Measurements from ENCODE around the gene RAB11FIP4. TPM values are rescaled to one million over a fixed set of nuclear protein-coding genes. Genes with fewer than 3 reads are reported as not detected.

RAB11FIP4 gene
- total RNA-seq, 1 donor from 2014 or later = 10.2 TPM

- Histone ChIP-seq H4K20me1 (ENCODE audit: low read depth) (peaks cover 3% of the 10 kb centered on the region), H3K4me1 (peaks cover 21% of the 10 kb centered on the region), H3K79me2 (ENCODE audit: low read depth) (no peaks in the 10 kb centered on the region), H3K36me3 (no peaks in the 10 kb centered on the region), H3K9ac (no peak overlapping the region), H2AFZ (replicated peaks) (peak overlapping the region; percentile 37), H3K27me3 (no peaks in the 10 kb centered on the region), H3K4me2 (peak overlapping the region; percentile 65), H3F3A (ENCODE audit: low read depth) (peaks cover 8% of the 10 kb centered on the region), H3K27ac (no peak overlapping the region), H3K4me3 (no peak overlapping the region), H3K9me3 (ENCODE audit: low read depth) (no peaks in the 10 kb centered on the region)
- Mint-ChIP-seq H3K27ac (peak overlapping the region; percentile 82), H3K27me3 (ENCODE audit: insufficient read depth, low read depth) (peaks cover 7% of the 10 kb centered on the region), H3K9me3 (no peaks in the 10 kb centered on the region), H3K4me1 (peaks cover 43% of the 10 kb centered on the region), H3K36me3 (no peaks in the 10 kb centered on the region), H3K4me3 (no peak overlapping the region)
- DNase-seq (ENCODE audit: low spot score) = peak; percentile 60
- TF ChIP-seq EZH2phosphoT487 (IDR thresholded peaks at IDR 0.05) (no peak), CTCF (IDR thresholded peaks at IDR 0.05) (no peak), EZH2 (IDR thresholded peaks at IDR 0.05) (no peak)
Observed at GRCh38 chr17:31467502-31468256, 76.2 kb downstream of the RAB11FIP4 start.

GRCh38 chr17:31469959-31470358, 78.5 kb downstream of the RAB11FIP4 start:
- no peaks in the 10 kb centered on the region for H3K27me3 ChIP-seq
- Mint-ChIP-seq H3K36me3 (no peaks in the 10 kb centered on the region), H3K27me3 (ENCODE audit: insufficient read depth, low read depth) (peaks cover 6% of the 10 kb centered on the region), H3K9me3 (no peaks in the 10 kb centered on the region), H3K4me1 (peaks cover 40% of the 10 kb centered on the region), H3K4me3 (no peak overlapping the region), H3K27ac (peak overlapping the region; percentile 17)
- peak overlapping the region; percentile 10 for H3K4me2 ChIP-seq
- H3K4me1 ChIP-seq = peaks cover 21% of the 10 kb centered on the region
- H3K9ac ChIP-seq = no peak overlapping the region
- no peak overlapping the region for H3K4me3 ChIP-seq
- H3K36me3 ChIP-seq = no peaks in the 10 kb centered on the region
- H4K20me1 ChIP-seq (ENCODE audit: low read depth) = peaks cover 3% of the 10 kb centered on the region
- H3F3A ChIP-seq (ENCODE audit: low read depth) = peaks cover 8% of the 10 kb centered on the region
- TF ChIP-seq CTCF (IDR thresholded peaks at IDR 0.05) (no peak), EZH2 (IDR thresholded peaks at IDR 0.05) (no peak), EZH2phosphoT487 (IDR thresholded peaks at IDR 0.05) (no peak)
- no peak overlapping the region for H2AFZ ChIP-seq (replicated peaks)
- peak; percentile 35 for DNase-seq (ENCODE audit: low spot score)
- no peak overlapping the region for H3K27ac ChIP-seq
- no peaks in the 10 kb centered on the region for H3K79me2 ChIP-seq (ENCODE audit: low read depth)
- H3K9me3 ChIP-seq (ENCODE audit: low read depth) = no peaks in the 10 kb centered on the region

GRCh38 chr17:31470592-31470991, 79.1 kb downstream of the RAB11FIP4 start:
- Histone ChIP-seq H3K9me3 (ENCODE audit: low read depth) (no peaks in the 10 kb centered on the region), H3K4me3 (no peak overlapping the region), H2AFZ (replicated peaks) (no peak overlapping the region), H3K4me2 (no peak overlapping the region), H3F3A (ENCODE audit: low read depth) (peaks cover 8% of the 10 kb centered on the region), H3K36me3 (no peaks in the 10 kb centered on the region), H4K20me1 (ENCODE audit: low read depth) (peaks cover 3% of the 10 kb centered on the region), H3K9ac (no peak overlapping the region), H3K27ac (no peak overlapping the region), H3K27me3 (no peaks in the 10 kb centered on the region), H3K4me1 (peaks cover 21% of the 10 kb centered on the region), H3K79me2 (ENCODE audit: low read depth) (no peaks in the 10 kb centered on the region)
- no peaks in the 10 kb centered on the region for H3K36me3 Mint-ChIP-seq
- H3K27me3 Mint-ChIP-seq (ENCODE audit: insufficient read depth, low read depth) = peaks cover 9% of the 10 kb centered on the region
- H3K9me3 Mint-ChIP-seq = no peaks in the 10 kb centered on the region
- no peak overlapping the region for H3K4me3 Mint-ChIP-seq
- DNase-seq (ENCODE audit: low spot score) = no peak
- TF ChIP-seq EZH2 (IDR thresholded peaks at IDR 0.05) = no peak
- no peak for TF ChIP-seq EZH2phosphoT487 (IDR thresholded peaks at IDR 0.05)
- no peak for TF ChIP-seq CTCF (IDR thresholded peaks at IDR 0.05)
- peak overlapping the region; percentile 17 for H3K27ac Mint-ChIP-seq
- peaks cover 43% of the 10 kb centered on the region for H3K4me1 Mint-ChIP-seq

Data from neural progenitor cell (in vitro differentiated cells).